ENCODE results near the gene MEX3D.

MEX3D gene

GRCh38 chr19:1585243-1585580 is 17.1 kb upstream of the MEX3D start:
- TF ChIP-seq ZNF274 (IDR thresholded peaks at IDR 0.05; ENCODE audit: low read depth, low read length) = no peak
- H3K4me3 ChIP-seq (ENCODE audit: low read length) = no peak overlapping the region

- H3K4me3 ChIP-seq (ENCODE audit: low read length) = no peak overlapping the region
These were observed 16.5 kb upstream of the MEX3D start for GRCh38 chr19:1584500-1585242.

GRCh38 chr19:1582201-1582600 is 14.1 kb upstream of the MEX3D start:
- TF ChIP-seq ZNF274 (IDR thresholded peaks at IDR 0.05; ENCODE audit: low read depth, low read length) = no peak
- no peak overlapping the region for H3K4me3 ChIP-seq (ENCODE audit: low read length)

More at GRCh38 chr19:1584500-1585242, 16.5 kb upstream of the MEX3D start:
- no peak for TF ChIP-seq ZNF274 (IDR thresholded peaks at IDR 0.05; ENCODE audit: low read depth, low read length)

GRCh38 chr19:1580957-1581356 is 12.8 kb upstream of the MEX3D start:
- TF ChIP-seq ZNF274 (IDR thresholded peaks at IDR 0.05; ENCODE audit: low read depth, low read length) = no peak
- no peak overlapping the region for H3K4me3 ChIP-seq (ENCODE audit: low read length)

- TF ChIP-seq ZNF274 (IDR thresholded peaks at IDR 0.05; ENCODE audit: low read depth, low read length) = no peak
- no peak overlapping the region for H3K4me3 ChIP-seq (ENCODE audit: low read length)
These were observed 12.3 kb upstream of the MEX3D start for GRCh38 chr19:1580382-1580781.

GRCh38 chr19:1579222-1579621 is 11.1 kb upstream of the MEX3D start:
- H3K4me3 ChIP-seq (ENCODE audit: low read length) = no peak overlapping the region
- no peak for TF ChIP-seq ZNF274 (IDR thresholded peaks at IDR 0.05; ENCODE audit: low read depth, low read length)

- TF ChIP-seq ZNF274 (IDR thresholded peaks at IDR 0.05; ENCODE audit: low read depth, low read length) = no peak
These were observed 9.9 kb upstream of the MEX3D start for GRCh38 chr19:1577929-1578618.

GRCh38 chr19:1577090-1577928 is 9.2 kb upstream of the MEX3D start:
- H3K4me3 ChIP-seq (ENCODE audit: low read length) = no peak overlapping the region
- TF ChIP-seq ZNF274 (IDR thresholded peaks at IDR 0.05; ENCODE audit: low read depth, low read length) = no peak

More at GRCh38 chr19:1577929-1578618, 9.9 kb upstream of the MEX3D start:
- no peak overlapping the region for H3K4me3 ChIP-seq (ENCODE audit: low read length)

- TF ChIP-seq ZNF274 (IDR thresholded peaks at IDR 0.05; ENCODE audit: low read depth, low read length) = no peak
- H3K4me3 ChIP-seq (ENCODE audit: low read length) = no peak overlapping the region
These were observed 8.3 kb upstream of the MEX3D start for GRCh38 chr19:1576242-1577089.

- no peak for TF ChIP-seq ZNF274 (IDR thresholded peaks at IDR 0.05; ENCODE audit: low read depth, low read length)
- no peak overlapping the region for H3K4me3 ChIP-seq (ENCODE audit: low read length)
These were observed 7.5 kb upstream of the MEX3D start for GRCh38 chr19:1575323-1576241.

GRCh38 chr19:1574354-1575136 is 6.4 kb upstream of the MEX3D start:
- TF ChIP-seq ZNF274 (IDR thresholded peaks at IDR 0.05; ENCODE audit: low read depth, low read length) = no peak
- H3K4me3 ChIP-seq (ENCODE audit: low read length) = no peak overlapping the region

GRCh38 chr19:1572795-1573194 is 4.7 kb upstream of the MEX3D start:
- no peak for TF ChIP-seq ZNF274 (IDR thresholded peaks at IDR 0.05; ENCODE audit: low read depth, low read length)
- H3K4me3 ChIP-seq (ENCODE audit: low read length) = no peak overlapping the region

Data from GM08714 (cell line).